Mesenchymal stem cell (in vitro differentiated cells and primary cell): ENCODE measurements around the gene IFRD1.

Experiments used
- DNase-seq: peaks from one replicate; pipeline ENCODE4 v3.0.0-alpha.2; 2013
- H2AFZ ChIP-seq: one replicate; pipeline ENCODE4 v1.6.1; 2013; ENCODE audit warnings: low read depth, mild to moderate bottlenecking, control low read depth, inconsistent platforms, low read length, moderate library complexity
- H2AK5ac ChIP-seq: 2 replicates; pipeline ENCODE4 v1.6.1; 2013; ENCODE audit warnings: low read length, moderate library complexity, mild to moderate bottlenecking, inconsistent platforms; ENCODE audit not compliant: severe bottlenecking
- H2BK120ac ChIP-seq: one replicate; pipeline ENCODE4 v1.6.1; 2013; ENCODE audit warnings: low read depth, mild to moderate bottlenecking, inconsistent platforms, low read length, moderate library complexity
- H2BK12ac ChIP-seq, 2 experiments: one replicate each; pipeline ENCODE4 v1.6.1; 2013; ENCODE audit warnings: inconsistent platforms in 2 of 2, low read length in 2 of 2, mild to moderate bottlenecking in 2 of 2, moderate library complexity in 2 of 2, control low read depth in 1 of 2
- H2BK15ac ChIP-seq: one replicate; pipeline ENCODE4 v1.6.1; 2013; ENCODE audit warnings: mild to moderate bottlenecking, low read depth, inconsistent platforms; ENCODE audit not compliant: poor library complexity, severe bottlenecking
- H2BK5ac ChIP-seq: 2 replicates; pipeline ENCODE4 v1.6.1; 2013; ENCODE audit warnings: low read depth, mild to moderate bottlenecking, low read length, control low read depth, inconsistent platforms; ENCODE audit not compliant: poor library complexity, severe bottlenecking
- H3K14ac ChIP-seq, 2 experiments: one replicate each; pipeline ENCODE4 v1.6.1; 2013; ENCODE audit warnings: inconsistent platforms in 2 of 2, low read length in 2 of 2, control low read depth in 1 of 2, mild to moderate bottlenecking in 1 of 2, moderate library complexity in 1 of 2
- H3K18ac ChIP-seq, 2 experiments: one replicate each; pipeline ENCODE4 v1.6.1; 2013; ENCODE audit warnings: inconsistent platforms in 2 of 2, low read length in 2 of 2, control low read depth in 1 of 2, low read depth in 1 of 2, mild to moderate bottlenecking in 1 of 2
- H3K23ac ChIP-seq, 2 experiments: one replicate each; pipeline ENCODE4 v1.6.1; 2013; ENCODE audit warnings: inconsistent platforms in 2 of 2, low read length in 2 of 2, mild to moderate bottlenecking in 2 of 2, moderate library complexity in 2 of 2, control low read depth in 1 of 2
- H3K27ac ChIP-seq: 2 replicates; pipeline ENCODE4 v1.5.1; 2013; ENCODE audit warnings: mild to moderate bottlenecking, moderate library complexity, low read length, control low read depth, inconsistent platforms; ENCODE audit not compliant: poor library complexity, severe bottlenecking
- H3K27me3 ChIP-seq, 2 experiments: 2 replicates each; pipeline versions ENCODE4 v1.6.1 to v1.7.0; 2013; ENCODE audit warnings: low read length in 2 of 2, mild to moderate bottlenecking in 2 of 2, moderate library complexity in 2 of 2, control low read depth in 1 of 2, inconsistent platforms in 1 of 2; ENCODE audit not compliant: control insufficient read depth in 1 of 2, insufficient read depth in 1 of 2
- H3K36me3 ChIP-seq, 2 experiments: 2 replicates each; pipeline versions ENCODE4 v1.6.1 to v1.7.0; 2013; ENCODE audit warnings: low read length in 2 of 2, control low read depth in 1 of 2, inconsistent platforms in 1 of 2, low read depth in 1 of 2, mild to moderate bottlenecking in 1 of 2; ENCODE audit not compliant: insufficient read depth in 2 of 2, control insufficient read depth in 1 of 2
- H3K4ac ChIP-seq, 2 experiments: one replicate each; pipeline ENCODE4 v1.6.1; 2013; ENCODE audit warnings: inconsistent platforms in 2 of 2, low read length in 2 of 2, mild to moderate bottlenecking in 2 of 2, moderate library complexity in 2 of 2, control low read depth in 1 of 2, low read depth in 1 of 2
- H3K4me1 ChIP-seq: 2 replicates; pipeline ENCODE4 v1.6.1; 2013; ENCODE audit warnings: low read depth, low read length, control low read depth; ENCODE audit not compliant: control insufficient read depth, insufficient read depth
- H3K4me2 ChIP-seq: 2 replicates; pipeline ENCODE4 v1.6.1; 2013; ENCODE audit warnings: low read length, mild to moderate bottlenecking, inconsistent platforms; ENCODE audit not compliant: poor library complexity, severe bottlenecking
- H3K4me3 ChIP-seq, 2 experiments: 2 replicates each; pipeline versions ENCODE4 v1.5.1 to v1.7.0; 2013; ENCODE audit warnings: low read length in 2 of 2, mild to moderate bottlenecking in 2 of 2, control low read depth in 1 of 2, low read depth in 1 of 2; ENCODE audit not compliant: insufficient read depth in 1 of 2
- H3K79me1 ChIP-seq: replicated peaks from 2 replicates; pipeline ENCODE4 v1.6.1; 2013; ENCODE audit warnings: mild to moderate bottlenecking, control low read depth, low read length, inconsistent platforms; ENCODE audit not compliant: poor library complexity, severe bottlenecking
- H3K9ac ChIP-seq: 2 replicates; pipeline ENCODE4 v1.7.0; 2013; ENCODE audit warnings: mild to moderate bottlenecking, low read length, moderate library complexity
- H3K9me3 ChIP-seq: 2 replicates; pipeline ENCODE4 v1.7.0; 2013; ENCODE audit warnings: mild to moderate bottlenecking, low read length; ENCODE audit not compliant: control insufficient read depth
- H4K8ac ChIP-seq: one replicate; pipeline ENCODE4 v1.6.1; 2013; ENCODE audit warnings: inconsistent platforms, mild to moderate bottlenecking, low read length, moderate library complexity
- H4K91ac ChIP-seq: one replicate; pipeline ENCODE4 v1.6.1; 2013; ENCODE audit warnings: mild to moderate bottlenecking, low read length, inconsistent platforms
- WGBS: methylation state at CpG from one replicate; pipeline ENCODE4 v1.1.7; 2013; ENCODE audit warnings: mixed read lengths; 5-methylcytosine and 5-hydroxymethylcytosine counted together

IFRD1 gene

GRCh38 chr7:112470194-112470593 lies 19.9 kb downstream of the IFRD1 start:
- Histone ChIP-seq H3K36me3 (peaks cover 16 to 98% of the 10 kb centered on the region in 2 experiments), H3K9me3 (no peaks in the 10 kb centered on the region), H2BK5ac (no peak overlapping the region), H3K9ac (no peak overlapping the region), H2BK120ac (no peak overlapping the region), H3K27me3 (no peaks in the 10 kb centered on the region), H3K4me3 (no peak overlapping the region), H3K23ac (no peak overlapping the region), H2AK5ac (no peak overlapping the region), H3K18ac (no peak overlapping the region), H4K91ac (no peak overlapping the region), H2AFZ (no peak overlapping the region), H3K79me1 (peaks cover 13% of the 10 kb centered on the region), H3K4me2 (no peak overlapping the region), H3K4me1 (no peaks in the 10 kb centered on the region), H3K14ac (no peak overlapping the region), H2BK12ac (no peak overlapping the region), H4K8ac (no peak overlapping the region), H3K27ac (no peak overlapping the region), H2BK15ac (no peak overlapping the region), H3K4ac (no peak overlapping the region)
- 73% methylated on average over 4 of the region's 4 CpGs for WGBS
- DNase-seq = no peak

- Histone ChIP-seq H3K9ac (no peak overlapping the region), H3K4me1 (no peaks in the 10 kb centered on the region), H3K23ac (no peak overlapping the region), H3K18ac (no peak overlapping the region), H3K14ac (no peak overlapping the region), H2AK5ac (no peak overlapping the region), H3K9me3 (no peaks in the 10 kb centered on the region), H3K27me3 (no peaks in the 10 kb centered on the region), H3K4me2 (no peak overlapping the region), H3K4me3 (no peak overlapping the region), H3K79me1 (peaks cover 14% of the 10 kb centered on the region), H4K91ac (no peak overlapping the region), H2BK15ac (no peak overlapping the region), H2BK5ac (no peak overlapping the region), H4K8ac (no peak overlapping the region), H2BK12ac (no peak overlapping the region), H3K27ac (no peak overlapping the region), H3K4ac (no peak overlapping the region), H2BK120ac (no peak overlapping the region), H3K36me3 (peaks cover 8 to 71% of the 10 kb centered on the region in 2 experiments), H2AFZ (no peak overlapping the region)
- WGBS = 99% methylated on average over 4 of the region's 8 CpGs
- DNase-seq = no peak
Measured at GRCh38 chr7:112476390-112477052, 26.3 kb downstream of the IFRD1 start.

- Histone ChIP-seq H4K8ac (no peak overlapping the region), H2AFZ (no peak overlapping the region), H3K27me3 (no peaks in the 10 kb centered on the region), H4K91ac (no peak overlapping the region), H3K18ac (no peak overlapping the region), H3K4me1 (peaks cover 6% of the 10 kb centered on the region), H3K14ac (no peak overlapping the region), H2BK15ac (no peak overlapping the region), H3K4me3 (no peak overlapping the region), H2AK5ac (no peak overlapping the region), H3K36me3 (peaks cover 5 to 27% of the 10 kb centered on the region in 2 experiments), H2BK120ac (no peak overlapping the region), H3K23ac (no peak overlapping the region), H3K9ac (peak overlapping the region; percentile 85), H3K4ac (no peak overlapping the region), H3K9me3 (no peaks in the 10 kb centered on the region), H2BK5ac (no peak overlapping the region), H3K4me2 (no peak overlapping the region), H2BK12ac (no peak overlapping the region), H3K27ac (peak overlapping the region; percentile 75), H3K79me1 (peaks cover 13% of the 10 kb centered on the region)
- 93% methylated on average over 1 of the region's 2 CpGs for WGBS
- DNase-seq = peak; percentile 45
Measured at GRCh38 chr7:112481121-112481736, 31.0 kb downstream of the IFRD1 start.

- Histone ChIP-seq H3K4me3 (peak overlapping the region in 1 of 2 experiments; percentile 27), H2BK15ac (no peak overlapping the region), H3K4me2 (no peak overlapping the region), H3K4me1 (peaks cover 6% of the 10 kb centered on the region), H2AK5ac (no peak overlapping the region), H3K79me1 (peaks cover 8% of the 10 kb centered on the region), H2BK5ac (no peak overlapping the region), H2BK12ac (no peak overlapping the region), H3K9me3 (no peaks in the 10 kb centered on the region), H3K36me3 (peaks cover 2 to 18% of the 10 kb centered on the region in 2 experiments), H2AFZ (no peak overlapping the region), H3K9ac (peak overlapping the region; percentile 85), H3K14ac (no peak overlapping the region), H3K23ac (no peak overlapping the region), H3K27me3 (no peaks in the 10 kb centered on the region), H3K4ac (no peak overlapping the region), H2BK120ac (no peak overlapping the region), H3K18ac (no peak overlapping the region), H3K27ac (peak overlapping the region; percentile 75), H4K91ac (no peak overlapping the region), H4K8ac (no peak overlapping the region)
- peak; percentile 92 for DNase-seq
- 25% methylated on average over 2 of the region's 3 CpGs for WGBS
Measured at GRCh38 chr7:112481833-112482670, 31.8 kb downstream of the IFRD1 start.
